Colon (tissue), 2 donors: Measurements from ENCODE around the gene TNIK.

ENCODE experiments used
- FAIRE-seq: peaks from 2 replicates; lab custom pipeline; 2012; peaks lifted over from hg19 to GRCh38; lab: Jason Lieb, UNC
- donor health status: control.
- donor health status: control.

The TNIK gene

DNA sequence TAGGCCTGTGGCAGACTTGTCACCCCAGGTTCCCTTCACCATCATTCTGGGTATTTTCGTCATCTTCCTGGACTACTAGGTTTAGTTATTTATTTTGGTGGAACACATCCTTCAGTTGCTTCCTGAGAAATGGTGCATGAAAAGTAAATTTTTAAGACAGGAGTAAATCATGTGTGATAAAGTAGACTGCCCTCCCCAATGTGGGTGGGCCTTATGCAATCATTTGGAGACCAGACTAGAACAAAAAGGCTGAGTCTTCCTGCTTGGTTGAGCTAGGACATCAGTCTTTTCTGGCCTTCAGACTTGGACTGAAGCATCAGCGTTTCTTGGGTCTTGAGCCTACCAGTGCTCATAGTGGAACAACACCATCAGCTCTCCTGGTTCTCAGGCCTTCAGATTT lies 382.9 kb downstream of the TNIK start:
- no peak for FAIRE-seq

DNA sequence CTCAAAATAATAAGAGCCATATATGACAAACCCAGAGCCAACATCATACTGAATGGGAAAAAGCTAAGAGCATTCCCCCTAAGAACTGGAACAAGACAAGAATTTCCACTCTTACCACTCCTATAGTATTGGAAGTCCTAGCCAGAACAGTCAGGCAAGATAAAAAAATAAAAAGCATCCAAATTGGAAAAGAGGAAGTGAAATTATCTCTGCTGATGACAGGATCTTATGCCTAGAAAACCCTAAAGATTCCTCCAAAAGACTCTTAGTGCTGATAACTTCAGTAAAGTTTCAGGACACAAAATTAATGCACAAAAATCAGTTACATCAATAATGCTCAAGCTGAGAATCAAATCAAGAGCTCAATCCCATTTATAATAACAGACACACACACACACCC lies 387.8 kb downstream of the TNIK start:
- FAIRE-seq = no peak

DNA sequence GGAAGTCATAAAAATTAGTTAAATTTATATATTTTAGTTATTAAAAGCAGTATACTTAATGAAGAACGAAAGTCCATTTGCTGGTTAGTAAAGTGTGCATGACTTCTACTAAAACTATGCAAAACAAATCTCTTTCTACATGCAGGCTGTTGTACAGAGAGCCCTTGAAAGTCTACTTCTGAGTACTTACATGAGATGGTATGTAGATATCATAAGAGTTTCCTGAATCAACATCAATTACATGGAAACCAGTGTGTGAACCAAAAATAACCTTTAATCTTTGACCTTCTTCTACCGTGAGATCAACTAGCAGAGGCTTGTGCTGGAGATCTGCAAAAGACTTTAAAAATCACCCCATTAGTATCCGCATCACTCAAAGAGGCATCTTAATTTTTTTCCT lies 391.5 kb downstream of the TNIK start:
- no peak for FAIRE-seq

DNA sequence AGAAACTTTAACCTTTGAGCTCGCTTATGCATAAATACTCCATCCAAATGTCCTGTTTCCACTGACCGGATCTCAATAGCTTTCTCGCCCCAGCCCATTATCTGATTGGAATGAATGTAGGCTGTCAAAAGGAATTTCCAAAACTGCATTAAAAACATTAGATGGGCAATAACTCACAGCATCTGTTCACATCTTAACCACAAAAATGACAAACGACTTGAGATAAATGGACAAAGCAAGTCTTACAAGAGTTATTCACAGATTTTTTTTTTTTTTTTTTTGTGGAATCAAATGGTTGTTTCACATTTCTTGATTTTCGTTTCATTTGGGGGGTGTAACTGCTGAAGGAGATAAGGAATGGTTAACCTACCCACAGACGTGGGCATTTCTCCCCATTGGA lies 394.0 kb downstream of the TNIK start:
- FAIRE-seq = no peak

- no peak for FAIRE-seq
Observed at GRCh38 chr3:171065732-171066131, 394.5 kb downstream of the TNIK start.

DNA sequence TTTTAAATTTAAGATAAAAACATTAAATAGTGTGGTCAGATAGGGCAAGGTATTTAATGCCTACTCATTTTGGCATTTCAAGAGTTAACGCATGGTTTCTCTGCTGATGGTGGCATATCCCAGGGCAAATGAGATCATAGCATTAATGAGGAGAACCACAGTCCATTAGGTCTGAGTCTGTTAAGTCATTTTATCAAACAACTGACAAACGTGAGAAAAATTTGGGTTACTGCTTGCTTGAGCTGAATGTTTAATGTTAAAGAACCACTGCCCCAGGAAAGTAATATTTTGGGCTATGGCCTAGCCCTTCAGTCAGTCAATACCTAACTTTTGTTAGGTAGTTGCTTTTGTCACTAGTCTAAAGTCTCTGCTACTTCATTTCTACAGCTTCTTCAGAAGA lies 395.7 kb downstream of the TNIK start:
- no peak for FAIRE-seq

GRCh38 chr3:171061749-171062148 lies 398.5 kb downstream of the TNIK start:
- no peak for FAIRE-seq

- FAIRE-seq = no peak
Observed at GRCh38 chr3:171059978-171060377, 400.2 kb downstream of the TNIK start.

- no peak for FAIRE-seq
Observed at GRCh38 chr3:171058873-171059603, 401.2 kb downstream of the TNIK start.

GRCh38 chr3:171058058-171058457 lies 402.1 kb downstream of the TNIK start:
- FAIRE-seq = no peak

DNA sequence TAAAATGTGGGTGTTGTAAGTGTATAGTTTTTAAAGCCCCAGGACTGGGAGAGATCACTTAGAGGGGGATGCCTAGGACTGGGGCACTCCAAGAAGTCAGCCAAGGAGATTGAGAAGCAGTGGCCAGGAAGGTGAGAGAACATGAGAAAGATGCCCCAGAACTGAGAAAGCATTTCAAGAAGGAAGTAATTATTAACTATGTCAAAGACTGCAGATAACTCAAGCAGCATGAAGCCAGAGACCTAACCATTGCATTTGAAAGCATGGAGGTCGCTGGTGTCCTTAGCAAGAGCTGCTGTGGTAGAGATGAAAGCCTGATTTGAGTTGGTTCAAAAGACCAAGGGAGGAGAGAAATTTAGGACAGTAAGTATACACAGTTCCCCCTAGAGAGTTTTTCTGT lies 403.1 kb downstream of the TNIK start:
- no peak for FAIRE-seq

- FAIRE-seq = no peak
Observed at GRCh38 chr3:171056528-171056927, 403.7 kb downstream of the TNIK start.

- no peak for FAIRE-seq
Observed at GRCh38 chr3:171055336-171056178, 404.6 kb downstream of the TNIK start.

- FAIRE-seq = peak; percentile 10
Observed at GRCh38 chr3:171054921-171055320, 405.3 kb downstream of the TNIK start.

- FAIRE-seq = no peak
Observed at GRCh38 chr3:171054231-171054630, 406.0 kb downstream of the TNIK start.

GRCh38 chr3:171049861-171050444 lies 410.3 kb downstream of the TNIK start:
- no peak for FAIRE-seq

DNA sequence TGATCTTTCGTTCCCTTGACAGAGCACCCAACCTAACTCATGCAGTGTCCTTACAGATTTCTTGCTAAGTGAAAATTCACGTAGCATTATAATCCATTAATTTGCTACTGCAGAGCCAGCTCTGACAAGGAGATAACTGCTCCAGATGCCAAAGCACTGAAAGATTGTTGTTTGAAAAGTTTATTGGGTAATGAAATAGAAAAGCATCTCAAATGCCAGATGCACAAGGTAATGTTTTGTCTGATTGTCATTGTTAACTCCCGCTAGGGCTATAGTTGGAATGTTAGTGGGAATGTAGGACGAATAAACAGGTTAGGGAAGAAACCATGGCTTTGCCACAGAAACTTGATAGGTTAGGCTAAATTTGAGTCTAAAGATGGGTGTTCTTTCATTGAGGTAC lies 413.4 kb downstream of the TNIK start:
- no peak for FAIRE-seq

DNA sequence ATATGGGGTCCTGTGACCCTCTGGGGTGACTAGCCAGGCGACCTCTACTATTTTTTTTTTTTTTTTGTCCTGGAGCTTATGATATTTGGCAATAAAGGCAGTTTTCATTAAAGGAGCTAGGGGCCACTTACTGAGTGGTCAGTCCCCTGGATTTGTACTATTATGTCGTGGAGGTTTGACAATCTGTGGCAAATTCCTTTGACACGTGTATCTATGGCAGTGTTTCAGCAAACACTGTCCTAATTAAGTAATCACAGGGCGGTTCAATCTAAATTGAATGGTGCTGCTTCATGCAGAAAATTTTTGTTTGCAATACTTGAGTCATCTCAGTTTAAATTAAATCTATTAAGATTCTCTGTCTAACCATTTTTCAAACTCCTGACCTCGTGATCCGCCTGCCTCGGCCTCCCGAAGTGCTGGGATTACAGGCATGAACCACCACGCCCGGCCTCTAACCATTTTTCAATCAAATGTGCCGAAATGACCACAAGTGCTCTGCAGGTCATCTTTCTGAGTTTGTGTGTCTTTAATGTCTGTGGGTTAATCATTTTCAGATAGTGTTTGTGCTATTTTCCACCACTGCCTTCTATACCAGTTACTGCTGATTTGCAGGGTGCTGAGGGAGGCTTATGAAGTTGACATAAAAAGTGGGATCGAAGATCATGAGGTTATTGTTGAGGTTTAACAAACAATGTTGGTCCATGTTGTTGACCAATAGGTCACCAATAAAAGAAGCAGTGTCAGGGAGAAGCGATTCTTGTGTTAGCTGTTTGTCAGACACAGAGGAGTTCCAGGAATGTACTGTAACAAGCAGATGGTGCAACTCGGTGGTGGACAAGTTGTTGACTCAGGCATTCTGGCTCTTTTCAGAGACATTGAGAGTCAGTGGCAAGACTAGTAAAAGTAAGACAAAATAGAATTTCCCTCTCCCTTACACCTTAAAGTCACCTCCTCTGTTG lies 415.1 kb downstream of the TNIK start:
- no peak for FAIRE-seq

DNA sequence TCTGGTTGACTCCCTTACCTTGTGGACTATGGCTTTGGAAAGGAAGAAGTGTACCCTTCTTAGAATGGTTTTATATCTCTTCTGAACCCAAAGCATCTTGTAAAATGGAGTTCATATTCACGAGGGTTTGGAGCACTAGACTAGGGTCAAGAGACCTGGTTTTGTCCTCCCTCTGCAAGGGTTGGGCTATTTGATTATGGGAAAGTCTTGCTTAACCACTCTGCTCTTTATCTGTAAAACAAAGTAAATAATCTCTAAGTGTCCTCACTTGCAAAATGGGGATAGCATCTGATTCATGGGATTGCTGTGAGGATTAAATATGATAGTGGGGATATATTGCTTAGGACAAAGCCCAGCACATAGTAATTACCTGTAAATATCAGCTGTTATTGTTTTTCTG lies 415.8 kb downstream of the TNIK start:
- no peak for FAIRE-seq

DNA sequence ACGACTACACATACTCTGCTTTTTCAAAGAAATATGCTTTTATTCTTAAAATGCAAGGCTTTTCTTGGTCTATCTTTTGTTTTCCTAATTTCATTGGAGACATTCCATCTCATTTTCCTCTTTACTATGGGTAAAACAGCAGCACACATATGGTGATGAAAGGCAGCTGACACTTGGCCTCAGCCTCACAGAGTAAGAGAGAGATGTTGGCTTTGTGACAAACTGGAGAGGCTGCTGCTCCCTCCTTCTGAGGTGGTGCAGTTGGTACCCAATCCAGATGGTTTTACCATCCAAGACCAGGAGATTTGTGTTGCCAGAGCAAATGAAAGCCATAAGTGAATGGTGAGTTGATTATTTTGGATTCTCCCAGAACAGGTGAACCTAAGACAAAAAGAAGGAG lies 420.5 kb downstream of the TNIK start:
- FAIRE-seq = no peak

GRCh38 chr3:171038342-171038741 lies 421.9 kb downstream of the TNIK start:
- no peak for FAIRE-seq

DNA sequence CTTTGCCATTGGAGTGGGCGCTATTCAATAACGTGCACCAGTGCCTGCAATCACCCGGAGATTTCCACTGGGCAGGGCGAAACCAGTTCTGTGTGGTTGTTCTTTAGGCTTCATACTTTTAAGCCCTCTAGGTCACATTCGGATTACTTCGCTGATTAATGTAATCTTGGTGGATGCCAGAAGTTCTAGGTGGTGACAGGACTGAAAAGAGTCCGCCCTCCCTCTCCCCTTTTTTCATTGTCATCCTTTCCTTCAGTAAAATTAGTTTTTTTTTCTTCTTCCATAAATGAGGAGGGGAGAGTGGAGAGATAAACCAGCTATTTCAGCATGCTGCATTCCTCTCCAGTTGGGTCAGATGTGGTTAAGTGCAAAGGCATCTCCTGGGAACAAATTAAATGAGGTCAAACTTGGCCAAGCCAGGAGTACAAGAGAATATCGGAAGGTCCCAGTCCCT lies 431.4 kb downstream of the TNIK start:
- FAIRE-seq = no peak
